ENCODE measurements around the gene TMBIM1. TPM values are rescaled to one million over a fixed set of nuclear protein-coding genes. Genes with fewer than 3 reads are reported as not detected.

Gene TMBIM1
- polyA plus RNA-seq, 1 experiment, result 91.4 TPM

- CTCF ChIA-PET, result no interaction called here
- TF ChIP-seq, protein P1, sequence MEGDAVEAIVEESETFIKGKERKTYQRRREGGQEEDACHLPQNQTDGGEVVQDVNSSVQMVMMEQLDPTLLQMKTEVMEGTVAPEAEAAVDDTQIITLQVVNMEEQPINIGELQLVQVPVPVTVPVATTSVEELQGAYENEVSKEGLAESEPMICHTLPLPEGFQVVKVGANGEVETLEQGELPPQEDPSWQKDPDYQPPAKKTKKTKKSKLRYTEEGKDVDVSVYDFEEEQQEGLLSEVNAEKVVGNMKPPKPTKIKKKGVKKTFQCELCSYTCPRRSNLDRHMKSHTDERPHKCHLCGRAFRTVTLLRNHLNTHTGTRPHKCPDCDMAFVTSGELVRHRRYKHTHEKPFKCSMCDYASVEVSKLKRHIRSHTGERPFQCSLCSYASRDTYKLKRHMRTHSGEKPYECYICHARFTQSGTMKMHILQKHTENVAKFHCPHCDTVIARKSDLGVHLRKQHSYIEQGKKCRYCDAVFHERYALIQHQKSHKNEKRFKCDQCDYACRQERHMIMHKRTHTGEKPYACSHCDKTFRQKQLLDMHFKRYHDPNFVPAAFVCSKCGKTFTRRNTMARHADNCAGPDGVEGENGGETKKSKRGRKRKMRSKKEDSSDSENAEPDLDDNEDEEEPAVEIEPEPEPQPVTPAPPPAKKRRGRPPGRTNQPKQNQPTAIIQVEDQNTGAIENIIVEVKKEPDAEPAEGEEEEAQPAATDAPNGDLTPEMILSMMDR (IDR thresholded peaks at IDR 0.05; ENCODE audit: low read depth, low read length), result no peak
- no peak for DNase-seq (ENCODE audit: low read depth, low spot score)
- POLR2A ChIA-PET, result no interaction called here
- no peaks in the 10 kb centered on the region; the same call in 1 of the 2 replicates for H3K9me3 ChIP-seq (ENCODE audit: control insufficient read depth, insufficient read depth, low read length)
- no peak overlapping the region for H3K27ac ChIP-seq (ENCODE audit: low read depth, low read length)
- no peak overlapping the region for H3K4me3 ChIP-seq (ENCODE audit: low read depth, low read length)
- no peaks in the 10 kb centered on the region for H3K27me3 ChIP-seq (ENCODE audit: control insufficient read depth, insufficient read depth, low read length)
Observed at GRCh38 chr2:218264773-218265561, 27.3 kb downstream of the TMBIM1 start.

- ChIA-PET POLR2A (no interaction called here), CTCF (no interaction called here)
- no peak overlapping the region for H3K4me3 ChIP-seq (ENCODE audit: low read depth, low read length)
- no peaks in the 10 kb centered on the region for H3K9me3 ChIP-seq (ENCODE audit: control insufficient read depth, insufficient read depth, low read length)
- no peak for DNase-seq (ENCODE audit: low read depth, low spot score)
- TF ChIP-seq, protein P1 (IDR thresholded peaks at IDR 0.05; ENCODE audit: low read depth, low read length), result peak; percentile 33
- H3K27ac ChIP-seq (ENCODE audit: low read depth, low read length), result no peak overlapping the region
- H3K27me3 ChIP-seq (ENCODE audit: control insufficient read depth, insufficient read depth, low read length), result no peaks in the 10 kb centered on the region
Observed at GRCh38 chr2:218263817-218264641, 28.3 kb downstream of the TMBIM1 start.

DNA sequence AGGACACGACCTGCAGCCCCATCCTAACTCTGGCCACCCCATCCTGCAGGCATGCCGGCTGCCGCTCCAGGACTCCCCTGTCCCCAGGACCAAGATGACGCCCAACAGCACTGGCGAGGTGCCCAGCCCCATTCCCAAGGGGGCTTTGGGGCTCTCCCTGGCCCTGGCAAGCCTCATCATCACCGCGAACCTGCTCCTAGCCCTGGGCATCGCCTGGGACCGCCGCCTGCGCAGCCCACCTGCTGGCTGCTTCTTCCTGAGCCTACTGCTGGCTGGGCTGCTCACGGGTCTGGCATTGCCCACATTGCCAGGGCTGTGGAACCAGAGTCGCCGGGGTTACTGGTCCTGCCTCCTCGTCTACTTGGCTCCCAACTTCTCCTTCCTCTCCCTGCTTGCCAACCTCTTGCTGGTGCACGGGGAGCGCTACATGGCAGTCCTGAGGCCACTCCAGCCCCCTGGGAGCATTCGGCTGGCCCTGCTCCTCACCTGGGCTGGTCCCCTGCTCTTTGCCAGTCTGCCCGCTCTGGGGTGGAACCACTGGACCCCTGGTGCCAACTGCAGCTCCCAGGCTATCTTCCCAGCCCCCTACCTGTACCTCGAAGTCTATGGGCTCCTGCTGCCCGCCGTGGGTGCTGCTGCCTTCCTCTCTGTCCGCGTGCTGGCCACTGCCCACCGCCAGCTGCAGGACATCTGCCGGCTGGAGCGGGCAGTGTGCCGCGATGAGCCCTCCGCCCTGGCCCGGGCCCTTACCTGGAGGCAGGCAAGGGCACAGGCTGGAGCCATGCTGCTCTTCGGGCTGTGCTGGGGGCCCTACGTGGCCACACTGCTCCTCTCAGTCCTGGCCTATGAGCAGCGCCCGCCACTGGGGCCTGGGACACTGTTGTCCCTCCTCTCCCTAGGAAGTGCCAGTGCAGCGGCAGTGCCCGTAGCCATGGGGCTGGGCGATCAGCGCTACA, 29.4 kb downstream of the TMBIM1 start:
- ChIA-PET CTCF (no interaction called here), POLR2A (interaction anchor here (1.0 kb wide), 1 partner anchor 28 kb away, joined by 3 read pairs; no protein-coding TSS in a partner anchor)
- H3K27ac ChIP-seq (ENCODE audit: low read depth, low read length), result no peak overlapping the region
- no peaks in the 10 kb centered on the region for H3K27me3 ChIP-seq (ENCODE audit: control insufficient read depth, insufficient read depth, low read length)
- H3K9me3 ChIP-seq (ENCODE audit: control insufficient read depth, insufficient read depth, low read length), result no peaks in the 10 kb centered on the region
- DNase-seq (ENCODE audit: low read depth, low spot score), result no peak
- H3K4me3 ChIP-seq (ENCODE audit: low read depth, low read length), result no peak overlapping the region
- TF ChIP-seq, protein P1 (IDR thresholded peaks at IDR 0.05; ENCODE audit: low read depth, low read length), result no peak

GRCh38 chr2:218262237-218262600, 30.1 kb downstream of the TMBIM1 start:
- CTCF ChIA-PET, result no interaction called here
- Histone ChIP-seq H3K4me3 (ENCODE audit: low read depth, low read length) (no peak overlapping the region), H3K27ac (ENCODE audit: low read depth, low read length) (no peak overlapping the region), H3K9me3 (ENCODE audit: control insufficient read depth, insufficient read depth, low read length) (no peaks in the 10 kb centered on the region), H3K27me3 (ENCODE audit: control insufficient read depth, insufficient read depth, low read length) (no peaks in the 10 kb centered on the region)
- DNase-seq (ENCODE audit: low read depth, low spot score), result no peak
- TF ChIP-seq, protein P1 (IDR thresholded peaks at IDR 0.05; ENCODE audit: low read depth, low read length), result no peak
- POLR2A ChIA-PET, result interaction anchor here (1.0 kb wide), 1 partner anchor 27 kb away, joined by 3 read pairs; no protein-coding TSS in a partner anchor
